IMR-90 (cell line): Measurements from ENCODE around the gene NEMP1.

Experiments
- POLR2A ChIP-seq: IDR thresholded peaks from 2 replicates; pipeline ENCODE4 v1.6.1; 2012; ENCODE audit warnings: mild to moderate bottlenecking, low read depth, low read length
- RCOR1 ChIP-seq: IDR thresholded peaks from 2 replicates; pipeline ENCODE4 v1.6.1; 2012; ENCODE audit warnings: mild to moderate bottlenecking, low read length, improper control_type of control experiment; ENCODE audit not compliant: insufficient replicate concordance
- TF ChIP-seq, protein P1 (sequence below): conservative IDR thresholded peaks from 2 replicates; pipeline ENCODE4 v1.5.1; 2012; ENCODE audit warnings: mild to moderate bottlenecking, low read depth, low read length, improper control_type of control experiment
- TF ChIP-seq, protein P2 (sequence below): fragments of 150-350 bp; IDR thresholded peaks from 2 replicates; pipeline ENCODE4 v1.6.1; 2017; ENCODE audit warnings: mild to moderate bottlenecking, antibody characterized with exemption, low read length, low read depth

DNA sequence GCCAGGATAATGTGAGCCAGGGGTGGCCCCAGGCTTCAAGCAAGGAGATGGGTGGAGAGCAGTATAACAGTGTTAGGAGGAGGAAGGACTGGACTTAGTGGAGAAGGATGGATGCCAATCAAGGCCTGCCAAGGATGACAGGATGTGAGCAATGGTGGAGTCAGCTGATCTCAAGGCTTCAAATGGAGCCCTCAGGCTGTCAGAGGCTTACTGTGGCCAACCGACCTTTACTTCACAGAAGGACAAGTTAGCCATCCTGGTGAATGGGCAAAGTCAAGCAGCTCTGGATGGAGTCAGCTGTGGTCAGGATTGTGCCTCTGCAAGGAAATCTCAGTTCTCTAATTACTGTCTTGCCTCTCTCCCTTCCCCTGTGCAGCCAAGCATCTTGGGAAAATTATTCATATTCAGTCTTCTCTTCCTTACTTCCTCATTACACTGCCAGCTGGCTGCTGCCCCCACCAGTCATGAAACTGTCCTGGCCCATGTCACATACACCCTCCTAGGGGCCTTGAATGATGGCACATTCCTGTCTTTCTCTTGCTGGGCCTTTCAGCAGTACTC lies 40.2 kb upstream of the NEMP1 start:
- TF ChIP-seq, protein P1, sequence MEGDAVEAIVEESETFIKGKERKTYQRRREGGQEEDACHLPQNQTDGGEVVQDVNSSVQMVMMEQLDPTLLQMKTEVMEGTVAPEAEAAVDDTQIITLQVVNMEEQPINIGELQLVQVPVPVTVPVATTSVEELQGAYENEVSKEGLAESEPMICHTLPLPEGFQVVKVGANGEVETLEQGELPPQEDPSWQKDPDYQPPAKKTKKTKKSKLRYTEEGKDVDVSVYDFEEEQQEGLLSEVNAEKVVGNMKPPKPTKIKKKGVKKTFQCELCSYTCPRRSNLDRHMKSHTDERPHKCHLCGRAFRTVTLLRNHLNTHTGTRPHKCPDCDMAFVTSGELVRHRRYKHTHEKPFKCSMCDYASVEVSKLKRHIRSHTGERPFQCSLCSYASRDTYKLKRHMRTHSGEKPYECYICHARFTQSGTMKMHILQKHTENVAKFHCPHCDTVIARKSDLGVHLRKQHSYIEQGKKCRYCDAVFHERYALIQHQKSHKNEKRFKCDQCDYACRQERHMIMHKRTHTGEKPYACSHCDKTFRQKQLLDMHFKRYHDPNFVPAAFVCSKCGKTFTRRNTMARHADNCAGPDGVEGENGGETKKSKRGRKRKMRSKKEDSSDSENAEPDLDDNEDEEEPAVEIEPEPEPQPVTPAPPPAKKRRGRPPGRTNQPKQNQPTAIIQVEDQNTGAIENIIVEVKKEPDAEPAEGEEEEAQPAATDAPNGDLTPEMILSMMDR = no peak
- TF ChIP-seq POLR2A (no peak), RCOR1 (no peak)
- TF ChIP-seq, protein P2, sequence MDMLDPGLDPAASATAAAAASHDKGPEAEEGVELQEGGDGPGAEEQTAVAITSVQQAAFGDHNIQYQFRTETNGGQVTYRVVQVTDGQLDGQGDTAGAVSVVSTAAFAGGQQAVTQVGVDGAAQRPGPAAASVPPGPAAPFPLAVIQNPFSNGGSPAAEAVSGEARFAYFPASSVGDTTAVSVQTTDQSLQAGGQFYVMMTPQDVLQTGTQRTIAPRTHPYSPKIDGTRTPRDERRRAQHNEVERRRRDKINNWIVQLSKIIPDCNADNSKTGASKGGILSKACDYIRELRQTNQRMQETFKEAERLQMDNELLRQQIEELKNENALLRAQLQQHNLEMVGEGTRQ = no peak
